Right ventricle myocardium superior (tissue), 1 donor: ENCODE results near the gene RAB11FIP4. TPM values are rescaled to one million over a fixed set of nuclear protein-coding genes. Genes with fewer than 3 reads are reported as not detected.
"Not testable (repeated sequence)": the region's sequence is repeated elsewhere in the genome, so short reads cannot be mapped to it uniquely, and the experiment has no call there.

Experiments used
- ATAC-seq: fragments of 200-7000 bp; cut with Tn5 transposase; one replicate; pipeline ENCODE4 v1.9.1; 2020; ENCODE audit warnings: mild to moderate bottlenecking; ENCODE audit not compliant: poor library complexity
- DNase-seq: peaks from one replicate; pipeline ENCODE4 v3.0.0-alpha.2; 2020
- intact Hi-C: fragments of 100-400 bp; cut with DNase I; formaldehyde crosslinking; loops from one replicate; pipeline ENCODE4 v1.11.2; 2022
- total RNA-seq: library from RNA; stranded (reverse); fragmentation: NEBNext Ultra II Directional; extraction: Animal tissue kit (Norgen Biotek cat#: 25700); gene quantifications from one replicate; pipeline ENCODE4 v1.2.1, GENCODE V29; 2021
- donor health status: DM: no; HTN: yes; CAD: no; lungs with severe emphysema.

The RAB11FIP4 gene
- total RNA-seq, 1 donor from 2014 or later = 12.0 TPM

DNA sequence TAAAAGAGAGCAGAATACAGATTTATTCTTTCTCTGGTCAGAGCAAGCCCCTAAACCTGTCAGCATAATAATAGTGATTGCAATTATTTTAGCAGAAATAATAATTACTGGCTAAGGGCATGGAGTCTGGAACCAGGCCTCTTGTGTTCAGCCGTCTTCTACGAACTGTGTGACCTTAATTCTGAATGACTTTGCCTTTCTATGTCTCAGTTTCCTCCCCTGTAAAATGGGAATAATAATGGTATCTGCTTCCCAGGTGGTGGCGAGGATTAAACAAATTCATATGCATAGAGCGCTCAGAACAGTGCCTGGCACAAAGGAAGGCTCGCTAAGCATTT lies 33.4 kb downstream of the RAB11FIP4 start:
- no peak for ATAC-seq
- intact Hi-C loops = no loop called here
- no peak for DNase-seq

- intact Hi-C loops = no loop called here
- DNase-seq = peak; percentile 70
- peak; percentile 73 for ATAC-seq
Observed at GRCh38 chr17:31425282-31426040, 34.0 kb downstream of the RAB11FIP4 start.

DNA sequence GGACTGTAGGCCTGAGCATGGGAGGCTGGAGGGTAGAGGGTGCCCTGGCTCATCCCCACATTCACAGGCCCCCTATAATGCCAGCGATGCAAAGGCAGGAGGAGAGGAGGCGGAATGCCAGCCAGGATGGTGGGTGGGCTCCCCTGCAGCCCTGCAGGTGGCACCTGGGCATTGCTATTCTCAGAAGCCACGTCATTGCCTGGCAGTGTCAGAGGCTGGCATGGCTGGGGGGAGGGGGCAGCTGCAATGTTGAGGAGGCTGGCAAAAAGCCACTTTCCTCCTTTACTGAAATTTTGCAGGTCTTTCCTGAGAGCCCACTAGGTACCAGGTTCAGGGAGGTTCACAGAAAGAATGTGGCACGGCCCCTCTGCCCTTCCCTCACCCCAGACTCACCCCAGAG lies 36.2 kb downstream of the RAB11FIP4 start:
- DNase-seq (no peak), ATAC-seq (no peak)
- intact Hi-C loops = no loop called here

DNA sequence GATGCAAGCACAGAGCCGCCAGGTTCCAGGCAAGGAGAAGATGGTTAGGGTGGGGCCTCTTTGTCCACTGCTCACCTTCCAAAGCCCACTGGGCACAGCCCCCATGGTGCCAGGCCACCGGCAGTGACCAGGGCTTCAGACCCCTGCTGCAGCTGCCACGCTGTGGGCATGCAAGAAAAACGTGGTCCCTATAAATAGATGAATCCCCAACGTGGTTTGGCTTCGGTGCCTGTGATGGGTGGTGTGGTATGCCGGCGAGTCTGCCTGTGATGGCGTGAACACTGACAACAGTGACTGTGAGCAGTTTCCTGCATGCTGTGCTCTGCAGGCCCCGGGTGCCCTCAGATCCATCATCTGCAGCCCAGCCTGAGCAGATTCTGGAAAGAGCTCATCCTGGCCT lies 36.6 kb downstream of the RAB11FIP4 start:
- peak; percentile 5 for ATAC-seq

DNA sequence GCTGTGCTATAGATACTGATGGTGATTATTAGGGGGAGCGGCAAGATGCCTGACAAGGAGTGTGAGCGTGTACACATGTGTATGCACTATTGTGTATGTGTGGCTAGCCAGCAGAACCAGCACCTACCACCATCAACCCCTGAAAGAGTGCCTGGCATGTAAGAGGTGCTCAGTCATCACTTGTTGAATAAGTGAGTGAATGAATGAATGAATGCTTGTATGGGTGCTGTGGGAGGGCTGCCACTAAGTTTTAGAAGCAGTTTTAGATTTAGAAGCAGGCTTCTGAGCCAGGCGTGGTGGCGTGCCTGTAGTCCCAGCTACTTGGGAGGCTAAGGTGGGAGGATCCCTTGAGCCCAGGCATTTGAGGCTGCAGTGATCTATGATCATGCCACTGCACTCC lies 37.0 kb downstream of the RAB11FIP4 start:
- intact Hi-C loops = no loop called here
- DNase-seq (no peak), ATAC-seq (no peak)

More for the DNA sequence above, 36.6 kb downstream of the RAB11FIP4 start:
- no peak for DNase-seq
- intact Hi-C loops = no loop called here

GRCh38 chr17:31431098-31431851 lies 39.8 kb downstream of the RAB11FIP4 start:
- no peak for ATAC-seq
- intact Hi-C loops = no loop called here
- DNase-seq = no peak

DNA sequence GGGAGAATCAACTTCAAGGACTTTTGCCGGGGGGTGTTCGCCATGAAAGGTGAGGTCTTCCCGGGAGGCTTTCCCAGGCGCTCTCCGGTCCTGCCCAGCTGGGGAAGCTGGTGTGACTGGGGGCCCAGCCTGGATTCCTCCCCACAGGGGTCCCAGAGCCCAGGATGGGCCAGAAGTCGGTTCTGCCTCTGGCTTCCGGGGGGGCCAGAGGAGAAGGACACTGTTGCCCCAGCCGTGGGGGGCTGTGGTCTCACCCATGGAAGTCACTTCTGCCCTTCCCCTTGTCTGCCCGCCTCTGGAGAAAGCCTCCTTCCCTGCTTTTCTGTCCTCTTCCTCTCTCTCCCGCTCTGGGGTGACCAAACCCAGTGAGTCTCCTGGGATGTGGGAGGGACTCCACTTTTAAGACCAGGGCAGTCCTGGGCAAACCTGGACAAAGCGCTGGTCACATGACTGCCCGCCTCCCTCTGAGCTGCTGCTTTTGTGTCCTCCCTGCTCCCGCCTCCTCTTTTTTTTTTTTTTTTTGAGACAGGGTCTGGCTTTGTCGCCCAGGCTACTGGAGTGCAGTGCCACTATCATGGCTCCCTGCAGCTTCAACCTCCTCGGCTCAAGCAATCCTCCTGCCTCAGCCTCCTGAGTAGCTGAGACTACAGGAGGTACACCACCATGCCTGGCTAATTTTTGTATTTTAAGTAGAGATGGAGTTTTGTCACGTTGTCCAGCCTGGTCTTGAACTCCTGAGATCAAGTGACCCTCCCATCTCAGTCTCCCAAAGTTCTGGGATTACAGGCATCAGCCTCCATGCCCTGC lies 40.6 kb downstream of the RAB11FIP4 start:
- DNase-seq (no peak), ATAC-seq (no peak)
- intact Hi-C loops = no loop called here

- intact Hi-C loops = no loop called here
- DNase-seq = no peak
- ATAC-seq = no peak
Observed at GRCh38 chr17:31433091-31433790, 41.8 kb downstream of the RAB11FIP4 start.

DNA sequence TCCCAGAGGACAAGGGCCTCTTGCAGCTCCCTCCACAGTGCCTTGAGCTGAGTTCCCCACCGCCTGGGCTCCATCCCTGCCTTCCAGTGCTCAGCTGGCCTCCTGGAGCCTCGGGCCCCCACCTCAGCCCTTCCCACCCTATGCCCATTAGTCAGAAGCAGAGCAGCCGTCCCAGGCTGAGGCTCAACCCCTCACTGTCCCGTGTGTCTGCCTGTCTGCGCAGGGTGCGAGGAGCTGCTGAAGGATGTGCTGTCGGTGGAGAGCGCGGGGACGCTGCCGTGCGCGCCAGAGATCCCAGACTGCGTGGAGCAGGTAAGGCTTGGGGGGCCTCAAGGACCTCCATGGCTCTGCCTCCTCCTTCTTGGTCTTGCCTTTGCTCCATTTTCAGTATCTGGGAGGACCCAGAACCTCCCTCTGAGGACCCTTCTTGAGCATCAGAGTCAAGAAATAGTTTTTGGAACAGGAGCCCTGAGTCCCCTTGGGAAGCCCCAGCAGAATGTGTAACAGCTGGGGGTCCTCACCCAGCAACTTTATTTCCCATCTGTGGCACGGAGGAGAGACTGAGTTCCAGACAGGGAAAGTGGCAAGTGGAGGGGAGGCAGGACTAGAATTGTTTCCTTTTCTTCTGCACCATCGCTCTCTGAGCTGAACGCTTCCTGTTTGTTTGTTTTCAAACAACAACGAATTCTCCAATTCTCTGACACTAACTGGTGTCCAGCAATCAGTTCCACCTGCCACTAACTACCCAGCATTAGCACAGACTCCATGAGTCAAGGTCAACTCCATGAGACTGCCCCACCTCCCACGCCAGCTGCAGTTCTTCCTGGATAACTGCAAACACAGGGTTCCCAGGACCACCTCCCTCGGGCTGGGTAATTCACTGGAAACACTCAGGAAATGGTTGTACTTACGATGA lies 42.6 kb downstream of the RAB11FIP4 start:
- ATAC-seq (no peak), DNase-seq (no peak)
- intact Hi-C loops = no loop called here

DNA sequence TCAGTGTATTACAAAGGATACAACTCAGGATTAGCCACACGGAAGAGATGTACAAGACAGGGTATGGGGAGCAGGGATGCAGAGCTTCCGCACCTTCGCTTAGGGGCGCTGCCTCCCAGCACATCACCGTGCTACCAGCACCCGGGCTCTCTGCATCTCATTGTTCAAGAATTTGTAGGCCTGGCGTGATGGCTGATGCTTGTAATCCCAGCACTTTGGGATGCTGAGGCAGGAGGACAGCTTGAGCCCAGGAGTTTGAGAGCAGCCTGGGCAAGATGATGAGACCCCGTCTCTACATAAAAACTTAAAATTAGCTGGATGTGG lies 43.2 kb downstream of the RAB11FIP4 start:
- ATAC-seq (no peak), DNase-seq (no peak)
- intact Hi-C loops = loop anchor here (5.0 kb wide), 1 partner anchor 408 kb away; no protein-coding TSS in a partner anchor

DNA sequence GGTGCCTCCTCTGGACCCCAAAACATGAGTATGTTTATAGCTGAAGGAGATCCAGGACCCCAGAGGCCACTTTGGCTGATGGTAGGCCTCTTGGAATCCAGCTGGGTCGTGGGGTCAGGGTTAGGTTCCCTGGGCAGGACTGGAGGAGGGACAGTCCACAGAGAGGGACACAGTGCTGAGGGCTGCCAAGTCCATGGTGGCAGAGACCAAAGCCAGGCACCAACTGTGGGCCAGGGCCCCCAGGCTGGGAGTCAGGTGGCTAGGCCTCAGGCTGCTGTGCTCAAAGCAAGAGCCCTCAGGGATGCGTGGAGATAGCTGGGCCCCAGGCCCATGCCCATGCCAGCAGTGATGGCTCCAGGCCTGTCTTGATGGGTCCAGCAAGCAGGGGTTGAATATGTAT lies 44.1 kb downstream of the RAB11FIP4 start:
- DNase-seq (no peak), ATAC-seq (no peak)
- intact Hi-C loops = loop anchor here (5.0 kb wide), 1 partner anchor 407 kb away; no protein-coding TSS in a partner anchor

DNA sequence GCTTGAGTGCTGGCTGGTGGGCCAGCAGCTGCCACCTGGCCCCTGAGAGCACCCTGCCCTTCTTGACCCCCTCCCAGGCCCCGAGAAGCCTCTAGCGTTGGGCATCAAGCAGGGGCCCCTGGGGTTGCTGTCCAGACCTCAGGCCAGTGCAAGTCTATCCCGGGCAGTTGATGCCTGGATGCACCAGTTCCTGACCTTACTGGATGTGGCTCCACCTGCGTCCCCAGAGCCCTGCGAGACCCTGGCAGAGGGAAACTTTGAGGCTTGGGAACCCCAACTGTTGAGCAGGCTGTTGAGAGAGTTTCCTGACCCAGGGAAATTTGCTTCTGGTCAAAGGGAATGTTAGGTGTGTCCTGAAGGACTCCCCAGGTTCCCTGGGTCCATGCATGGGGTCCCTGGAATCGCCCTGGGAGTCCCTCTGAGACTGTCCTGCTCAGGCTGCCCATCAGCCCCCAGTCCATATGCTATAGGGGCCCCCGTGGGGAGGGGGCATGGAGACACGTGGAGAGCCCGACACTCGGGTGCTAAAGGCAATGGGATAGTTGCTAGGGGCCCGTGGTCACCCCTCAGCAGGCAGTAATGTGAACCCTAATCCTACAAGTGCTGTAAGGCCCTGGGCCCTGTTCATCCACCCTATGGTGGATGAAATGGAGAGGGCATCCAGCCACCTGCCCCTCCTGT lies 46.4 kb downstream of the RAB11FIP4 start:
- intact Hi-C loops = loop anchor here (2.0 to 5.0 kb wide), 2 partner anchors 87 to 404 kb away; no protein-coding TSS in a partner anchor
- DNase-seq (no peak), ATAC-seq (peak; percentile 9)

DNA sequence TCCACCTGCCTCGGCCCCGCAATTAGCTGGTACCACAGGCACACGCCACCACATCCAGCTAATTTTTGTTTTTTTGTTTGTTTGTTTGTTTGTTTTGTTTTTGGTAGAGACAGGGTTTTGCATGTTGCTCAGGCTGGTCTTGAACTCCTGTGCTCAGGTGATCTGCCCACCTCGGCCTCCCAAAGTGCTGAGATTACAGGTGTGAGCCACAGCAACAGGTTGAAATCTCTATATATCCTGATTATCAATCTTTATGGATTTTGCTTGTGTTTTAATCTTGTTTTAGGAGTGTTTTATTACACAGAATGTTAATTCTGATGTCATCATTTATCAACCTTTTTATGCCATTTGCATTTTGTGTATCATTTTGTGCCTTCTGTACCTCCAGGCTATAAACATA lies 48.2 kb downstream of the RAB11FIP4 start:
- DNase-seq (no peak), ATAC-seq (no peak)
- intact Hi-C loops = loop anchor here (5.0 kb wide), 1 partner anchor 403 kb away; no protein-coding TSS in a partner anchor

- ATAC-seq = no peak
- intact Hi-C loops = no loop called here
- DNase-seq = no peak
Observed at GRCh38 chr17:31442276-31442675, 50.8 kb downstream of the RAB11FIP4 start.

GRCh38 chr17:31442856-31443255 lies 51.4 kb downstream of the RAB11FIP4 start:
- intact Hi-C loops, DNase-seq, ATAC-seq: not testable (repeated sequence)

GRCh38 chr17:31443386-31443785 lies 51.9 kb downstream of the RAB11FIP4 start:
- ATAC-seq = no peak
- DNase-seq = no peak
- intact Hi-C loops = no loop called here

DNA sequence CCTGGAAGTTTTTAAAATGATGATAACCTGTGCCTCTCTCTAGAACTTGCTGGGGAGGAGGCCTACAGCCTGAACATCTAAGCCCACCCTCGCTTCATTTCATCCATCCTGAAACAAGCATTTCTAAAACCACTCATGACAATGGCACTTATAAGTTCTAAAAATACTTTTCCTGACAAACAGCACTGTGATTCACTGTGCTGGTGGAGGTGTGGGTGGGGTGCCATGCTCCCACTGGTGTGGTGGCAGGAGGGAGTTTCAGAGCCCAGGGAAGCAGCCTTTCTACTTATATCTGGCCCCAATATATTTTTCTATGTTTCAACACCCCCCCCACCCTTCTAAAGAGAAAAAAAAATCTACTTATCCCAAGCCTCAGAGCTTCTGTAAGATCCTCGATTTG lies 52.6 kb downstream of the RAB11FIP4 start:
- intact Hi-C loops = no loop called here
- ATAC-seq (no peak), DNase-seq (no peak)
